ENCODE data around the gene FAM78A.

DNA sequence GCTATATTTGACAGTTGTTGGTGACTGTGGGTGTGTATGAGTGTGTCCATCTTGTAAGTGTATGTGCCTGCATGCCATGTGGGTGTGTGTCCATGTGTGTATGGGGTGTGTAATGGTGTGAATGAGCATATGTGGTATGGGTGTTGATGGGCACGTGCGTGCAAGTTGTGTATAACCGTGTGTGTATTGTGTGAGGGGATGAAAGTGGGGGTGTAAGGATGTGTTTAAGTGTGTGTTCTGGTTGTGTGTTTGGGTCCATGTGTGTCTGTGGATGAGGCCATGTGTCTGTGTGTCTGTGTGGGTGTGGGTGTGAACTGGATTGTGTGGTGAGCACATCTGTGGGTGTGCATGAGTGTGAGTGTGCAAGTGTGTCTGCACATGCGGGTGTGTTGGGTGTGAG is 5.9 kb upstream of the FAM78A start:
- no peak for TF ChIP-seq CTCF (IDR thresholded peaks at IDR 0.05; ENCODE audit: low read depth, low read length)
- no peak for TF ChIP-seq EZH2phosphoT487 (IDR thresholded peaks at IDR 0.05; ENCODE audit: low read depth)

Measured in OCI-LY3 (cell line).